OCI-LY3 (cell line): ENCODE data around the gene GALNT1.

Experiments
- H2AFZ ChIP-seq: fragments of 200-600, 300-600 bp; shearing (Covaris generic); 2 replicates; pipeline ENCODE4 v1.6.0; 2014; ENCODE audit warnings: antibody characterized with exemption, low read depth, low read length
- H3K27ac ChIP-seq: fragments of 200-600, 300-600 bp; sonication (generic); 2 replicates; pipeline ENCODE4 v1.5.1; 2014; ENCODE audit warnings: mild to moderate bottlenecking, low read length, moderate library complexity, mixed read lengths
- H3K27me3 ChIP-seq: fragments of 200-600, 300-600 bp; sonication (generic); 2 replicates; pipeline ENCODE4 v1.6.1; 2014; ENCODE audit warnings: low read depth, low read length, mixed read lengths
- H3K36me3 ChIP-seq: fragments of 200-600, 300-600 bp; sonication (generic); replicated peaks from 2 replicates; pipeline ENCODE3; 2014; ENCODE audit warnings: low read depth, low read length, mixed read lengths
- H3K4me1 ChIP-seq: fragments of 300-600, 200-600 bp; sonication (generic); 2 replicates; pipeline ENCODE4 v1.6.1; 2014; ENCODE audit warnings: low read length, mixed read lengths
- H3K4me2 ChIP-seq: fragments of 200-600, 300-600 bp; sonication (generic); 2 replicates; pipeline ENCODE4 v1.6.1; 2014; ENCODE audit warnings: low read length, mixed read lengths
- H3K4me3 ChIP-seq: fragments of 300-600, 200-600 bp; sonication (generic); 2 replicates; pipeline ENCODE4 v1.5.1; 2014; ENCODE audit warnings: antibody characterized with exemption, mild to moderate bottlenecking, low read length, moderate library complexity
- H3K79me2 ChIP-seq: fragments of 300-600, 200-600 bp; shearing (Covaris generic); 2 replicates; pipeline ENCODE4 v1.6.1; 2014; ENCODE audit warnings: mild to moderate bottlenecking, low read length, mixed read lengths
- H3K9ac ChIP-seq: fragments of 300-600, 200-600 bp; shearing (Covaris generic); 2 replicates; pipeline ENCODE4 v1.6.0; 2014; ENCODE audit warnings: mild to moderate bottlenecking, low read length, moderate library complexity
- H3K9me3 ChIP-seq: fragments of 200-600, 300-600 bp; shearing (Covaris generic); 2 replicates; pipeline ENCODE4 v1.6.1; 2014; ENCODE audit warnings: low read length, mixed read lengths; ENCODE audit not compliant: insufficient read depth
- H4K20me1 ChIP-seq: fragments of 200-600, 300-600 bp; sonication (generic); 2 replicates; pipeline ENCODE4 v1.6.1; 2016; ENCODE audit warnings: low read length, mixed read lengths; ENCODE audit not compliant: insufficient read depth
- EZH2phosphoT487 ChIP-seq: fragments of 200-600 bp; shearing (Covaris generic); IDR thresholded peaks from 2 replicates; pipeline ENCODE4 v1.6.1; 2018; ENCODE audit warnings: antibody characterized with exemption, mixed run types, low read depth
- TF ChIP-seq, protein P1 (sequence below): fragments of 200-600, 300-600 bp; sonication (generic); IDR thresholded peaks from 2 replicates; pipeline ENCODE4 v1.5.1; 2014; ENCODE audit warnings: antibody characterized with exemption, low read length, low read depth

GALNT1 gene

DNA sequence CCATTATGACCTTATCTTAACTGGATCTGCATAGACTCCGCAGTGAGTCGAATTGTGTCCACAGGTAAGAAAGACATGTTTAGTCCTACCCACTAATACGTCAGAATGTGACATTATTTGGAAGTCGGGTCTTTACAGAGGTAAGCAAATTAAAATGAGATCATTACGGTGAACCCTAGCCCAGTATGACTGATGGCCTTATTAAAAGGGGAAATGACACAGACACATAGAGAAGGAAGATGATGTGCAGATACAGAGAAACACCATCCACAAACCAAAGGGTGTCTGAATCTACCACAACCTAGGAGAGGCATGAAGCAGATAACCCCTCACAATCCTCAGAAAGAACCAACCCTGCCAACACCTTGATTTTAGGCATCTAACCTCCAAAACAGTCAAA, 135.6 kb downstream of the GALNT1 start:
- Histone ChIP-seq H3K36me3 (peaks cover 15% of the 10 kb centered on the region), H3K4me3 (no peak overlapping the region), H3K4me2 (no peak overlapping the region), H3K27me3 (no peaks in the 10 kb centered on the region), H4K20me1 (no peaks in the 10 kb centered on the region), H3K9me3 (0 out of 2 replicates have a peak, but pooled peaks cover 10% of the 10 kb centered on the region), H3K79me2 (no peaks in the 10 kb centered on the region), H2AFZ (no peak overlapping the region), H3K9ac (no peak overlapping the region), H3K27ac (no peak overlapping the region), H3K4me1 (no peaks in the 10 kb centered on the region)
- TF ChIP-seq EZH2phosphoT487, result no peak
- TF ChIP-seq, protein P1, sequence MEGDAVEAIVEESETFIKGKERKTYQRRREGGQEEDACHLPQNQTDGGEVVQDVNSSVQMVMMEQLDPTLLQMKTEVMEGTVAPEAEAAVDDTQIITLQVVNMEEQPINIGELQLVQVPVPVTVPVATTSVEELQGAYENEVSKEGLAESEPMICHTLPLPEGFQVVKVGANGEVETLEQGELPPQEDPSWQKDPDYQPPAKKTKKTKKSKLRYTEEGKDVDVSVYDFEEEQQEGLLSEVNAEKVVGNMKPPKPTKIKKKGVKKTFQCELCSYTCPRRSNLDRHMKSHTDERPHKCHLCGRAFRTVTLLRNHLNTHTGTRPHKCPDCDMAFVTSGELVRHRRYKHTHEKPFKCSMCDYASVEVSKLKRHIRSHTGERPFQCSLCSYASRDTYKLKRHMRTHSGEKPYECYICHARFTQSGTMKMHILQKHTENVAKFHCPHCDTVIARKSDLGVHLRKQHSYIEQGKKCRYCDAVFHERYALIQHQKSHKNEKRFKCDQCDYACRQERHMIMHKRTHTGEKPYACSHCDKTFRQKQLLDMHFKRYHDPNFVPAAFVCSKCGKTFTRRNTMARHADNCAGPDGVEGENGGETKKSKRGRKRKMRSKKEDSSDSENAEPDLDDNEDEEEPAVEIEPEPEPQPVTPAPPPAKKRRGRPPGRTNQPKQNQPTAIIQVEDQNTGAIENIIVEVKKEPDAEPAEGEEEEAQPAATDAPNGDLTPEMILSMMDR, result no peak

DNA sequence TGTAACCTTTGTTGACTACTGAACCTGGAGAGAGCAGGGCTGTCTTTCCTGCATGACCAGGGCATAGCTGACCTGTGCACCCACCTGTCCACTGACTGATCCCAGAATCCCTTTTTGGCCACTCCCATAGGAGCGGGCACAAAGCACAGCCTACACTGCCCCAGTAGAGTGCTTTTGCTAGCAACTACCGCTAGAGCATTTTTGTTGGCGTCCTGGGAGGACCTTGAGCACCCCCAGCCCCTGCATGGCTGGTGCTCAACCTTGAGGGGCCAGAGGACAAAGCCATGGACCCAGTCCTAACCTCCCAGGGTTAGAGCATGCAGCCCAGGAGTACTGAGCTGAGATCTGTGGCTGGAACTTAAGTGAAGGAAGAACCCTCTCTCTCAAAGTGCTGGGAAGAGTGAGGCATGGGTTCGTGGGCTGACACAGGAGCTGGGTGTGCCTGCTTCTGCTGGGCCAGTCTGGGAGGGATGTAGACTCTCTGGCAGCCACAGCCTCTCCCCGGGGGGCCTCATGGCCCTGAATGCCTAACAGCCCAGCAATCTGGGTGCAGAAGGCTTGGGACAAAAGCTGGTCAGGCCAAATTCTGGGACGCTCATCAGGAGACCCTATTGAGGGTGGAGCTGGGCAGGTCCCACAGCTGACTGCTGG, 140.0 kb downstream of the GALNT1 start:
- no peak overlapping the region for H3K9ac ChIP-seq
- 0 out of 2 replicates have a peak, but pooled peaks cover 10% of the 10 kb centered on the region for H3K9me3 ChIP-seq
- H3K27me3 ChIP-seq, result no peaks in the 10 kb centered on the region
- no peak overlapping the region for H3K27ac ChIP-seq
- H3K4me1 ChIP-seq, result no peaks in the 10 kb centered on the region
- H2AFZ ChIP-seq, result no peak overlapping the region
- no peaks in the 10 kb centered on the region for H3K36me3 ChIP-seq
- H4K20me1 ChIP-seq, result no peaks in the 10 kb centered on the region
- H3K4me2 ChIP-seq, result no peak overlapping the region
- H3K4me3 ChIP-seq, result no peak overlapping the region
- no peak for TF ChIP-seq EZH2phosphoT487
- TF ChIP-seq, protein P1, result no peak
- no peaks in the 10 kb centered on the region for H3K79me2 ChIP-seq

DNA sequence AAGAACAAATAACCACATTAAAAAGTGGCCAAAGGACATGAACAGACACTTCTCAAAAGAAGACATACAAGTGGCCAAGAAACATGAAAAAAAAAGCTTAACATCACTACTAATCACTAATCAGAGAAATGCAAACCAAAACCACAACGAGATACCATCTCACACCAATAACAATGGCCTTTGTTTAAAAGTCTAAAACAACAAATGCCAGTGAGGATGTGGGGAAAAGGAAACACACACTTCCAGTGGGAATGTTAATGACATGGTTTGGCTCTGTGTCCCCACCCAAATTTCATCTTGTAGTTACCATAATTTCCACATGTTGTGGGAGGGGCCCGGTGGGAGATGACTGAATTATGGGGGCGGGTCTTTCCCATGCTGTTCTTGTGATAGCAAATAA, 147.1 kb downstream of the GALNT1 start:
- no peak for TF ChIP-seq EZH2phosphoT487
- TF ChIP-seq, protein P1, result no peak
- Histone ChIP-seq H3K4me3 (no peak overlapping the region), H2AFZ (no peak overlapping the region)

DNA sequence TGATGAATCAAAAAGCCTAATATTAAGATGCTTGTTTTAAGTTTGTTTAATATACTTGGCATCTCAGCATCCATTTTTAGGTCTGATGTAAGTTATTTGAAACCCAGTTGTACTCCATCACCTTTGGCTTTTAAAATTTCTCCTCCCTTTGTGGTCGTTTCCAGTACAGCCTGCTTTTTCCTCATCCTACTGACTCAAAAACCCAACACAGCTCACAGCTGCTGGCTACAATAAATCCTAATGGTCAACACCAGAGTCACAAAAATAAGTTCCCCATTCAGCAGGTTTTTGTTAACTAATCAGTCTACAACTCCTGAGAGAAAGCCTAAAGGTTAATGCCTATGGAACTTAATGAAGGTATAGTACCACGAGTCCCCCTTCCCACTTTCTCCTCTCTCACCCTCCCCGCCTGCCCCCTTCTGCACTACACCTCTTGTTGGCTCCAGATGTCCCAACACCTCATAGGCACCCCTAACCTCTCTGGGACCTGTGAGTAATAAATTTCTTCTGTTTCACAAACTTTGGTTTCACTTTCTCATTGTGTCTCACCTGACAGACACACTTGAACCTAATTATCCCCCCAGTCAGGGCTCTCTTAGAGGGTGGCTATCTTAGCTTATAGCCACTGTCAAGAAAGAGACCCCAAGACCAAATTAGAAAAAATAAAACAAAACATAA, 148.6 kb downstream of the GALNT1 start:
- Histone ChIP-seq H3K9me3 (no peaks in the 10 kb centered on the region), H3K4me3 (no peak overlapping the region), H3K4me2 (no peak overlapping the region), H4K20me1 (no peaks in the 10 kb centered on the region), H3K4me1 (no peaks in the 10 kb centered on the region), H3K27ac (no peak overlapping the region), H2AFZ (no peak overlapping the region), H3K79me2 (no peaks in the 10 kb centered on the region), H3K27me3 (no peaks in the 10 kb centered on the region), H3K9ac (no peak overlapping the region), H3K36me3 (no peaks in the 10 kb centered on the region)
- TF ChIP-seq, protein P1, result no peak
- TF ChIP-seq EZH2phosphoT487, result no peak

More for the DNA sequence above, 147.1 kb downstream of the GALNT1 start:
- H4K20me1 ChIP-seq, result no peaks in the 10 kb centered on the region
- no peak overlapping the region for H3K27ac ChIP-seq
- no peak overlapping the region for H3K9ac ChIP-seq
- H3K4me2 ChIP-seq, result no peak overlapping the region
- no peaks in the 10 kb centered on the region for H3K79me2 ChIP-seq
- H3K27me3 ChIP-seq, result no peaks in the 10 kb centered on the region
- no peaks in the 10 kb centered on the region for H3K4me1 ChIP-seq
- no peaks in the 10 kb centered on the region for H3K9me3 ChIP-seq
- no peaks in the 10 kb centered on the region for H3K36me3 ChIP-seq
